Panc1 (cell line): ENCODE measurements around the gene ZNF507. TPM values are rescaled to one million over a fixed set of nuclear protein-coding genes. Genes with fewer than 3 reads are reported as not detected.
A peak's percentile ranks its signal among the peaks of the same experiment; 100 is the strongest.

Source experiments
- ATAC-seq: fragments of 200-7000 bp; cut with Tn5 transposase; 2 replicates; pipeline ENCODE4 v1.9.1; 2020; ENCODE audit warnings: mild to moderate bottlenecking, moderate library complexity
- BruUV-seq: library from RNA; stranded (reverse); fragments of 400-500 nt; replicated peaks from 2 replicates; lab custom pipeline; 2021; lab: Mats Ljungman, UMichigan
- CTCF ChIA-PET: fragments of 300-600 bp; sonication (Branson Sonifier 250); formaldehyde crosslinking; loops from one replicate; lab custom pipeline; 2022; ENCODE audit warnings: antibody characterized with exemption; lab: Charles Lee
- POLR2A ChIA-PET: fragments of 300-600 bp; sonication (Branson Sonifier 250); formaldehyde crosslinking; loops from one replicate; lab custom pipeline; 2022; ENCODE audit warnings: antibody characterized with exemption; lab: Charles Lee
- DNase-seq: peaks from one replicate; pipeline ENCODE4 v3.0.0-alpha.2; 2010; ENCODE audit warnings: low read depth, low spot score
- H3K27ac ChIP-seq: 2 replicates; pipeline ENCODE4 v1.5.1; 2011; ENCODE audit warnings: mild to moderate bottlenecking, low read length, inconsistent platforms
- H3K27me3 ChIP-seq: fragments of 200-500 bp; sonication (Bioruptor generic); 2 replicates; pipeline ENCODE4 v1.6.0; 2014; ENCODE audit warnings: low read length, inconsistent platforms; ENCODE audit not compliant: control insufficient read depth, insufficient read depth
- H3K36me3 ChIP-seq: fragments of 200-500 bp; sonication (Bioruptor generic); 2 replicates; pipeline ENCODE4 v1.5.1; 2014; ENCODE audit warnings: inconsistent platforms, mild to moderate bottlenecking, low read length, moderate library complexity; ENCODE audit not compliant: control insufficient read depth, insufficient read depth
- H3K4me1 ChIP-seq: 2 replicates; pipeline ENCODE4 v1.5.1; 2011; ENCODE audit warnings: inconsistent platforms, mild to moderate bottlenecking, low read length, moderate library complexity; ENCODE audit not compliant: control insufficient read depth, insufficient read depth
- H3K4me3 ChIP-seq, 2 experiments: 2 replicates each; pipeline ENCODE4 v1.5.1; 2011 to 2012; ENCODE audit warnings: low read depth in 2 of 2, low read length in 2 of 2, mild to moderate bottlenecking in 2 of 2, inconsistent platforms in 1 of 2, moderate library complexity in 1 of 2
- H3K9me3 ChIP-seq: fragments of 200-500 bp; sonication (Bioruptor generic); 2 replicates; pipeline ENCODE4 v1.5.1; 2014; ENCODE audit warnings: low read depth, mild to moderate bottlenecking, inconsistent platforms, low read length, moderate library complexity; ENCODE audit not compliant: control insufficient read depth, insufficient read depth
- POLR2AphosphoS5 ChIP-seq: IDR thresholded peaks from 2 replicates; pipeline ENCODE4 v1.6.1; 2012; ENCODE audit warnings: mild to moderate bottlenecking, low read depth, low read length, moderate library complexity
- SIN3A ChIP-seq: IDR thresholded peaks from 2 replicates; pipeline ENCODE4 v1.6.1; 2012; ENCODE audit warnings: low read depth, mild to moderate bottlenecking, low read length, moderate library complexity, borderline replicate concordance; ENCODE audit not compliant: insufficient read depth
- TCF7L2 ChIP-seq: IDR thresholded peaks from 2 replicates; pipeline ENCODE4 v1.6.1; 2011; ENCODE audit warnings: mild to moderate bottlenecking, low read depth, low read length, inconsistent platforms
- in situ Hi-C: cut with HindIII; loops from 2 replicates; pipeline ENCODE4 v1.10.0; 2016; ENCODE audit warnings: low sequenced_read_pairs, low pct_unique_long_range_greater_than_20kb
- intact Hi-C: fragments of 100-400 bp; cut with micrococcal nuclease; formaldehyde crosslinking; loops from one replicate; pipeline ENCODE4 v1.10.0; 2022; ENCODE audit not compliant: unreplicated experiment
- total RNA-seq: library from RNA; stranded (reverse); gene quantifications from one replicate; pipeline ENCODE4 v1.2.1, GENCODE V29; 2021; ENCODE audit not compliant: unreplicated experiment
- TF ChIP-seq, protein P1 (sequence below), 2 experiments: IDR thresholded peaks; 2 replicates each; pipeline ENCODE4 v1.6.1; 2011 to 2012; ENCODE audit warnings: low read depth in 2 of 2, control low read depth in 1 of 2, low read length in 1 of 2, mild to moderate bottlenecking in 1 of 2, moderate library complexity in 1 of 2; ENCODE audit not compliant: insufficient read depth in 1 of 2
- TF ChIP-seq, protein P2 (sequence below): fragments of 450-650 bp; IDR thresholded peaks from 2 replicates; pipeline ENCODE4 v1.5.1; 2017; ENCODE audit warnings: mild to moderate bottlenecking

ZNF507 gene
- total RNA-seq, 1 experiment from 2014 or later: 28.3 TPM

DNA sequence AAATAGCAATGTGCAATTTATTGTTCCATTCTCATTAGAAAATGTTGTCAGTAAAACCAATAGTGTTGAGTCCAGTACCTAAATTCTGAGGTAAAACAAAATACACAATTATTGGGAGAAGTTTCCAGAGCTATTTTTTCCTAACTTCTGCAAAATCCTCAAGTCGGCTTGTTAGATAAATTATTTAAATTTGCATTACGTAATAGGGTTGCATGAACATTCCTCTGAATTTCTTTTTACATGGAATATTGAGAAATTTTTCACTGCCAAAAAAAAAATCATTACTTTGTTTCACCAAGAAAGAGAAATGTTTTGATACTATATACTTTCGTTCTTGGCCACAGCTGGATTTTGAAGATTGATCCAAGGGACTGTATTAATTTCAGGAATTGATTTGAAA lies 1.5 kb downstream of the ZNF507 start:
- DNase-seq (no peak), ATAC-seq (no peak)
- no peaks in the 10 kb centered on the region; the same call in 1 of the 2 replicates for H3K9me3 ChIP-seq
- no peaks in the 10 kb centered on the region for H3K27me3 ChIP-seq
- peaks cover 46% of the 10 kb centered on the region for H3K4me1 ChIP-seq
- in situ Hi-C loops (no loop called here), intact Hi-C loops (no loop called here)
- CTCF ChIA-PET: no interaction called here
- peak overlapping the region; percentile 99 for H3K27ac ChIP-seq
- H3K4me3 ChIP-seq: peak overlapping the region; percentile 88 to 96; a peak in 3 of 4 replicates
- peaks cover 26% of the 10 kb centered on the region for H3K36me3 ChIP-seq
- TF ChIP-seq SIN3A: no peak
- TF ChIP-seq TCF7L2: no peak
- no peak for TF ChIP-seq POLR2AphosphoS5
- TF ChIP-seq, protein P1, sequence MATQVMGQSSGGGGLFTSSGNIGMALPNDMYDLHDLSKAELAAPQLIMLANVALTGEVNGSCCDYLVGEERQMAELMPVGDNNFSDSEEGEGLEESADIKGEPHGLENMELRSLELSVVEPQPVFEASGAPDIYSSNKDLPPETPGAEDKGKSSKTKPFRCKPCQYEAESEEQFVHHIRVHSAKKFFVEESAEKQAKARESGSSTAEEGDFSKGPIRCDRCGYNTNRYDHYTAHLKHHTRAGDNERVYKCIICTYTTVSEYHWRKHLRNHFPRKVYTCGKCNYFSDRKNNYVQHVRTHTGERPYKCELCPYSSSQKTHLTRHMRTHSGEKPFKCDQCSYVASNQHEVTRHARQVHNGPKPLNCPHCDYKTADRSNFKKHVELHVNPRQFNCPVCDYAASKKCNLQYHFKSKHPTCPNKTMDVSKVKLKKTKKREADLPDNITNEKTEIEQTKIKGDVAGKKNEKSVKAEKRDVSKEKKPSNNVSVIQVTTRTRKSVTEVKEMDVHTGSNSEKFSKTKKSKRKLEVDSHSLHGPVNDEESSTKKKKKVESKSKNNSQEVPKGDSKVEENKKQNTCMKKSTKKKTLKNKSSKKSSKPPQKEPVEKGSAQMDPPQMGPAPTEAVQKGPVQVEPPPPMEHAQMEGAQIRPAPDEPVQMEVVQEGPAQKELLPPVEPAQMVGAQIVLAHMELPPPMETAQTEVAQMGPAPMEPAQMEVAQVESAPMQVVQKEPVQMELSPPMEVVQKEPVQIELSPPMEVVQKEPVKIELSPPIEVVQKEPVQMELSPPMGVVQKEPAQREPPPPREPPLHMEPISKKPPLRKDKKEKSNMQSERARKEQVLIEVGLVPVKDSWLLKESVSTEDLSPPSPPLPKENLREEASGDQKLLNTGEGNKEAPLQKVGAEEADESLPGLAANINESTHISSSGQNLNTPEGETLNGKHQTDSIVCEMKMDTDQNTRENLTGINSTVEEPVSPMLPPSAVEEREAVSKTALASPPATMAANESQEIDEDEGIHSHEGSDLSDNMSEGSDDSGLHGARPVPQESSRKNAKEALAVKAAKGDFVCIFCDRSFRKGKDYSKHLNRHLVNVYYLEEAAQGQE (IDR thresholded peaks at IDR 0.05; ENCODE audit: insufficient read depth in 1 of 2, low read depth in 2 of 2, low read length in 1 of 2): no peak
- TF ChIP-seq, protein P2, sequence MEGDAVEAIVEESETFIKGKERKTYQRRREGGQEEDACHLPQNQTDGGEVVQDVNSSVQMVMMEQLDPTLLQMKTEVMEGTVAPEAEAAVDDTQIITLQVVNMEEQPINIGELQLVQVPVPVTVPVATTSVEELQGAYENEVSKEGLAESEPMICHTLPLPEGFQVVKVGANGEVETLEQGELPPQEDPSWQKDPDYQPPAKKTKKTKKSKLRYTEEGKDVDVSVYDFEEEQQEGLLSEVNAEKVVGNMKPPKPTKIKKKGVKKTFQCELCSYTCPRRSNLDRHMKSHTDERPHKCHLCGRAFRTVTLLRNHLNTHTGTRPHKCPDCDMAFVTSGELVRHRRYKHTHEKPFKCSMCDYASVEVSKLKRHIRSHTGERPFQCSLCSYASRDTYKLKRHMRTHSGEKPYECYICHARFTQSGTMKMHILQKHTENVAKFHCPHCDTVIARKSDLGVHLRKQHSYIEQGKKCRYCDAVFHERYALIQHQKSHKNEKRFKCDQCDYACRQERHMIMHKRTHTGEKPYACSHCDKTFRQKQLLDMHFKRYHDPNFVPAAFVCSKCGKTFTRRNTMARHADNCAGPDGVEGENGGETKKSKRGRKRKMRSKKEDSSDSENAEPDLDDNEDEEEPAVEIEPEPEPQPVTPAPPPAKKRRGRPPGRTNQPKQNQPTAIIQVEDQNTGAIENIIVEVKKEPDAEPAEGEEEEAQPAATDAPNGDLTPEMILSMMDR: no peak
- POLR2A ChIA-PET: no interaction called here
- no TSS peak for BruUV-seq

DNA sequence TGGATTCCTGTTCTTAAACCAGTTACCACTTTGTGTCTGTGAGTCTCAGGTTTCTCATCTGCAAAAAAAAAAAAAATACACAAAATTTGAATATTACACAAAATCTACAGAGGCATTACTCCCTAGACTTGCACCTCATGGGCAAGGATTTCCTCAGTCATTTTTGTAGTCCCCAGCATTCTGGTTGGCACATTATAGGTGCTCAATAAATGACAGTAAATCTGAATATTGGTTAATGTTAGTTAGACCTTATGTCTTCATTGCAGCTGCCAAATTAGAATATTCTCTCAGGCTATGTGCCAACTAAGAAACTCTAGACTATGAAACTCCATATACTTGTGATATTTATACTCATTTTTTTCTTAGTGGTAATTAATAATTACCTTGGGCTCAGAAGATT lies 2.2 kb downstream of the ZNF507 start:
- H3K4me1 ChIP-seq: peaks cover 46% of the 10 kb centered on the region

More for the DNA sequence above, 2.2 kb downstream of the ZNF507 start:
- Histone ChIP-seq H3K4me3 (peak overlapping the region; percentile 88 to 96; a peak in 2 of 4 replicates), H3K27ac (peak overlapping the region; percentile 99), H3K27me3 (no peaks in the 10 kb centered on the region), H3K36me3 (peaks cover 31% of the 10 kb centered on the region), H3K9me3 (no peaks in the 10 kb centered on the region; the same call in 1 of the 2 replicates)
- no TSS peak for BruUV-seq
- POLR2A ChIA-PET: no interaction called here
- DNase-seq (no peak), ATAC-seq (no peak)
- CTCF ChIA-PET: no interaction called here
- in situ Hi-C loops: no loop called here
- intact Hi-C loops: no loop called here
- TF ChIP-seq SIN3A: no peak
- TF ChIP-seq, protein P1 (IDR thresholded peaks at IDR 0.05; ENCODE audit: insufficient read depth in 1 of 2, low read depth in 2 of 2, low read length in 1 of 2): no peak
- TF ChIP-seq, protein P2: no peak
- TF ChIP-seq POLR2AphosphoS5: no peak
- no peak for TF ChIP-seq TCF7L2
